WTC11 (cell line): Measurements from ENCODE around the gene OSBP2. TPM values are rescaled to one million over a fixed set of nuclear protein-coding genes. Genes with fewer than 3 reads are reported as not detected.

ENCODE experiments used
- AFF4 ChIP-seq: sonication (generic); formaldehyde crosslinking; IDR thresholded peaks from 2 replicates; pipeline ENCODE4 v1.8.1; 2023; ENCODE audit warnings: mild to moderate bottlenecking, missing genetic modification reagents, borderline replicate concordance
- CDX4 ChIP-seq: fragments of 250-450 bp; sonication (Bioruptor Pico); IDR thresholded peaks from 2 replicates; pipeline ENCODE4 v1.9.0; 2021; ENCODE audit warnings: moderate library complexity, mild to moderate bottlenecking, inconsistent platforms, borderline replicate concordance
- ESRRA ChIP-seq: sonication (generic); formaldehyde crosslinking; IDR thresholded peaks from 2 replicates; pipeline ENCODE4 v1.8.1; 2022; ENCODE audit warnings: mild to moderate bottlenecking, missing genetic modification reagents, borderline replicate concordance
- ETV6 ChIP-seq: sonication (generic); formaldehyde crosslinking; IDR thresholded peaks from 2 replicates; pipeline ENCODE4 v1.8.1; 2022; ENCODE audit warnings: mild to moderate bottlenecking, missing genetic modification reagents
- GTF2I ChIP-seq: fragments of 250-450 bp; sonication (Bioruptor Pico); conservative IDR thresholded peaks from 2 replicates; pipeline ENCODE4 v1.4.0; 2021; ENCODE audit warnings: mild to moderate bottlenecking
- KAT7 ChIP-seq: sonication (generic); formaldehyde crosslinking; IDR thresholded peaks from 2 replicates; pipeline ENCODE4 v1.8.1; 2023; ENCODE audit warnings: missing genetic modification reagents, mild to moderate bottlenecking, borderline replicate concordance
- NR1H2 ChIP-seq: sonication (generic); formaldehyde crosslinking; IDR thresholded peaks from 2 replicates; pipeline ENCODE4 v1.9.0; 2021; ENCODE audit warnings: mild to moderate bottlenecking, moderate library complexity, missing genetic modification reagents
- SMAD4 ChIP-seq: sonication (generic); formaldehyde crosslinking; IDR thresholded peaks from 2 replicates; pipeline ENCODE4 v1.8.0; 2022; ENCODE audit warnings: mild to moderate bottlenecking, missing genetic modification reagents
- TCF7 ChIP-seq: sonication (generic); formaldehyde crosslinking; IDR thresholded peaks from 2 replicates; pipeline ENCODE4 v1.8.0; 2022; ENCODE audit warnings: mild to moderate bottlenecking, low read depth, missing genetic modification reagents, moderate library complexity
- TEAD1 ChIP-seq: sonication (generic); formaldehyde crosslinking; IDR thresholded peaks from 2 replicates; pipeline ENCODE4 v1.8.0; 2022; ENCODE audit warnings: mild to moderate bottlenecking, missing genetic modification reagents
- USF2 ChIP-seq: sonication (generic); formaldehyde crosslinking; IDR thresholded peaks from 2 replicates; pipeline ENCODE4 v1.8.1; 2023; ENCODE audit warnings: mild to moderate bottlenecking, missing genetic modification reagents, moderate library complexity
- ZNF317 ChIP-seq: sonication (generic); formaldehyde crosslinking; IDR thresholded peaks from 2 replicates; pipeline ENCODE4 v1.8.1; 2023; ENCODE audit warnings: low read depth, mild to moderate bottlenecking, moderate library complexity, missing genetic modification reagents, borderline replicate concordance
- ZNF425 ChIP-seq: fragments of 250-450 bp; sonication (Bioruptor Pico); conservative IDR thresholded peaks from 2 replicates; pipeline ENCODE4 v1.9.0; 2021; ENCODE audit warnings: mild to moderate bottlenecking
- total RNA-seq: library from RNA; stranded (reverse); gene quantifications from 3 replicates; pipeline ENCODE4 v1.2.3, GENCODE V29; 2021
- TF ChIP-seq, protein P1 (sequence below): sonication (generic); formaldehyde crosslinking; IDR thresholded peaks from 2 replicates; pipeline ENCODE4 v1.8.1; 2023; ENCODE audit warnings: mild to moderate bottlenecking, moderate library complexity, missing genetic modification reagents
- TF ChIP-seq, protein P2 (sequence below): sonication (generic); formaldehyde crosslinking; IDR thresholded peaks from 2 replicates; pipeline ENCODE4 v1.8.1; 2022; ENCODE audit warnings: low read depth, mild to moderate bottlenecking, moderate library complexity, missing genetic modification reagents, borderline replicate concordance
- TF ChIP-seq, protein P3 (sequence below): sonication (generic); formaldehyde crosslinking; IDR thresholded peaks from 2 replicates; pipeline ENCODE4 v1.8.1; 2022; ENCODE audit warnings: low read depth, missing genetic modification reagents, borderline replicate concordance
- TF ChIP-seq, protein P4 (sequence below): sonication (generic); formaldehyde crosslinking; IDR thresholded peaks from 2 replicates; pipeline ENCODE4 v1.8.0; 2023; ENCODE audit warnings: missing genetic modification reagents
- TF ChIP-seq, protein P5 (sequence below): fragments of 250-450 bp; sonication (Bioruptor Pico); IDR thresholded peaks from 2 replicates; pipeline ENCODE4 v1.9.0; 2021; ENCODE audit warnings: mild to moderate bottlenecking, borderline replicate concordance

Gene OSBP2
- total RNA-seq, 1 experiment from 2014 or later, result 4.1 TPM

GRCh38 chr22:30802202-30803166 is 107.8 kb downstream of the OSBP2 start (continued):
- TF ChIP-seq, protein P1, sequence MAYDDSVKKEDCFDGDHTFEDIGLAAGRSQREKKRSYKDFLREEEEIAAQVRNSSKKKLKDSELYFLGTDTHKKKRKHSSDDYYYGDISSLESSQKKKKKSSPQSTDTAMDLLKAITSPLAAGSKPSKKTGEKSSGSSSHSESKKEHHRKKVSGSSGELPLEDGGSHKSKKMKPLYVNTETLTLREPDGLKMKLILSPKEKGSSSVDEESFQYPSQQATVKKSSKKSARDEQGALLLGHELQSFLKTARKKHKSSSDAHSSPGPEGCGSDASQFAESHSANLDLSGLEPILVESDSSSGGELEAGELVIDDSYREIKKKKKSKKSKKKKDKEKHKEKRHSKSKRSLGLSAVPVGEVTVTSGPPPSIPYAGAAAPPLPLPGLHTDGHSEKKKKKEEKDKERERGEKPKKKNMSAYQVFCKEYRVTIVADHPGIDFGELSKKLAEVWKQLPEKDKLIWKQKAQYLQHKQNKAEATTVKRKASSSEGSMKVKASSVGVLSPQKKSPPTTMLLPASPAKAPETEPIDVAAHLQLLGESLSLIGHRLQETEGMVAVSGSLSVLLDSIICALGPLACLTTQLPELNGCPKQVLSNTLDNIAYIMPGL (CRISPR knock-in tag), result peak; percentile 91
- TF ChIP-seq AFF4 (peak; percentile 94; the same call in 1 of the 2 replicates), GTF2I (CRISPR knock-in tag) (no peak), TEAD1 (peak; percentile 98), NR1H2 (no peak), TCF7 (CRISPR knock-in tag) (peak; percentile 92; the same call in 1 of the 2 replicates), ZNF317 (peak; percentile 66; the same call in 1 of the 2 replicates), SMAD4 (CRISPR knock-in tag) (peak; percentile 94; the same call in 1 of the 2 replicates), ESRRA (CRISPR knock-in tag) (peak; percentile 97), USF2 (CRISPR knock-in tag) (peak; percentile 58), CDX4 (CRISPR knock-in tag) (no peak), ZNF425 (no peak), ETV6 (peak; percentile 99), KAT7 (peak; percentile 98)
- TF ChIP-seq, protein P2, sequence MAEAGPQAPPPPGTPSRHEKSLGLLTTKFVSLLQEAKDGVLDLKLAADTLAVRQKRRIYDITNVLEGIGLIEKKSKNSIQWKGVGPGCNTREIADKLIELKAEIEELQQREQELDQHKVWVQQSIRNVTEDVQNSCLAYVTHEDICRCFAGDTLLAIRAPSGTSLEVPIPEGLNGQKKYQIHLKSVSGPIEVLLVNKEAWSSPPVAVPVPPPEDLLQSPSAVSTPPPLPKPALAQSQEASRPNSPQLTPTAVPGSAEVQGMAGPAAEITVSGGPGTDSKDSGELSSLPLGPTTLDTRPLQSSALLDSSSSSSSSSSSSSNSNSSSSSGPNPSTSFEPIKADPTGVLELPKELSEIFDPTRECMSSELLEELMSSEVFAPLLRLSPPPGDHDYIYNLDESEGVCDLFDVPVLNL (CRISPR knock-in tag), result peak; percentile 94
- TF ChIP-seq, protein P3, sequence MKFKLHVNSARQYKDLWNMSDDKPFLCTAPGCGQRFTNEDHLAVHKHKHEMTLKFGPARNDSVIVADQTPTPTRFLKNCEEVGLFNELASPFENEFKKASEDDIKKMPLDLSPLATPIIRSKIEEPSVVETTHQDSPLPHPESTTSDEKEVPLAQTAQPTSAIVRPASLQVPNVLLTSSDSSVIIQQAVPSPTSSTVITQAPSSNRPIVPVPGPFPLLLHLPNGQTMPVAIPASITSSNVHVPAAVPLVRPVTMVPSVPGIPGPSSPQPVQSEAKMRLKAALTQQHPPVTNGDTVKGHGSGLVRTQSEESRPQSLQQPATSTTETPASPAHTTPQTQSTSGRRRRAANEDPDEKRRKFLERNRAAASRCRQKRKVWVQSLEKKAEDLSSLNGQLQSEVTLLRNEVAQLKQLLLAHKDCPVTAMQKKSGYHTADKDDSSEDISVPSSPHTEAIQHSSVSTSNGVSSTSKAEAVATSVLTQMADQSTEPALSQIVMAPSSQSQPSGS (CRISPR knock-in tag), result 0 out of 2 replicates have a peak, but pooled peaks have one; percentile 65
- TF ChIP-seq, protein P4, sequence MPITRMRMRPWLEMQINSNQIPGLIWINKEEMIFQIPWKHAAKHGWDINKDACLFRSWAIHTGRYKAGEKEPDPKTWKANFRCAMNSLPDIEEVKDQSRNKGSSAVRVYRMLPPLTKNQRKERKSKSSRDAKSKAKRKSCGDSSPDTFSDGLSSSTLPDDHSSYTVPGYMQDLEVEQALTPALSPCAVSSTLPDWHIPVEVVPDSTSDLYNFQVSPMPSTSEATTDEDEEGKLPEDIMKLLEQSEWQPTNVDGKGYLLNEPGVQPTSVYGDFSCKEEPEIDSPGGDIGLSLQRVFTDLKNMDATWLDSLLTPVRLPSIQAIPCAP (CRISPR knock-in tag), result peak; percentile 79
- TF ChIP-seq, protein P5, sequence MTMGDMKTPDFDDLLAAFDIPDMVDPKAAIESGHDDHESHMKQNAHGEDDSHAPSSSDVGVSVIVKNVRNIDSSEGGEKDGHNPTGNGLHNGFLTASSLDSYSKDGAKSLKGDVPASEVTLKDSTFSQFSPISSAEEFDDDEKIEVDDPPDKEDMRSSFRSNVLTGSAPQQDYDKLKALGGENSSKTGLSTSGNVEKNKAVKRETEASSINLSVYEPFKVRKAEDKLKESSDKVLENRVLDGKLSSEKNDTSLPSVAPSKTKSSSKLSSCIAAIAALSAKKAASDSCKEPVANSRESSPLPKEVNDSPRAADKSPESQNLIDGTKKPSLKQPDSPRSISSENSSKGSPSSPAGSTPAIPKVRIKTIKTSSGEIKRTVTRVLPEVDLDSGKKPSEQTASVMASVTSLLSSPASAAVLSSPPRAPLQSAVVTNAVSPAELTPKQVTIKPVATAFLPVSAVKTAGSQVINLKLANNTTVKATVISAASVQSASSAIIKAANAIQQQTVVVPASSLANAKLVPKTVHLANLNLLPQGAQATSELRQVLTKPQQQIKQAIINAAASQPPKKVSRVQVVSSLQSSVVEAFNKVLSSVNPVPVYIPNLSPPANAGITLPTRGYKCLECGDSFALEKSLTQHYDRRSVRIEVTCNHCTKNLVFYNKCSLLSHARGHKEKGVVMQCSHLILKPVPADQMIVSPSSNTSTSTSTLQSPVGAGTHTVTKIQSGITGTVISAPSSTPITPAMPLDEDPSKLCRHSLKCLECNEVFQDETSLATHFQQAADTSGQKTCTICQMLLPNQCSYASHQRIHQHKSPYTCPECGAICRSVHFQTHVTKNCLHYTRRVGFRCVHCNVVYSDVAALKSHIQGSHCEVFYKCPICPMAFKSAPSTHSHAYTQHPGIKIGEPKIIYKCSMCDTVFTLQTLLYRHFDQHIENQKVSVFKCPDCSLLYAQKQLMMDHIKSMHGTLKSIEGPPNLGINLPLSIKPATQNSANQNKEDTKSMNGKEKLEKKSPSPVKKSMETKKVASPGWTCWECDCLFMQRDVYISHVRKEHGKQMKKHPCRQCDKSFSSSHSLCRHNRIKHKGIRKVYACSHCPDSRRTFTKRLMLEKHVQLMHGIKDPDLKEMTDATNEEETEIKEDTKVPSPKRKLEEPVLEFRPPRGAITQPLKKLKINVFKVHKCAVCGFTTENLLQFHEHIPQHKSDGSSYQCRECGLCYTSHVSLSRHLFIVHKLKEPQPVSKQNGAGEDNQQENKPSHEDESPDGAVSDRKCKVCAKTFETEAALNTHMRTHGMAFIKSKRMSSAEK (CRISPR knock-in tag), result no peak
